GM23248 (cell line): Measurements from ENCODE around the gene IL24. TPM values are rescaled to one million over a fixed set of nuclear protein-coding genes. Genes with fewer than 3 reads are reported as not detected.

Experiments
- DNase-seq: peaks from one replicate; pipeline ENCODE4 v3.0.0-alpha.2; 2015
- H2AFZ ChIP-seq: fragments of 200-600 bp; sonication (generic); 2 replicates; pipeline ENCODE4 v1.6.1; 2016; ENCODE audit warnings: antibody characterized with exemption
- H3F3A ChIP-seq: fragments of 200-600 bp; sonication (generic); 2 replicates; pipeline ENCODE4 v1.6.1; 2016; ENCODE audit warnings: mild to moderate bottlenecking, antibody characterized with exemption, mixed run types; ENCODE audit not compliant: insufficient read depth
- H3K27ac ChIP-seq: fragments of 200-600 bp; sonication (generic); 2 replicates; pipeline ENCODE4 v1.5.1; 2016; ENCODE audit warnings: mild to moderate bottlenecking
- H3K27me3 ChIP-seq: fragments of 200-600 bp; sonication (generic); replicated peaks from 2 replicates; pipeline ENCODE4 v1.6.1; 2016; ENCODE audit warnings: mild to moderate bottlenecking; ENCODE audit not compliant: insufficient read depth
- H3K36me3 ChIP-seq: fragments of 200-600 bp; sonication (generic); 2 replicates; pipeline ENCODE4 v1.6.1; 2016; ENCODE audit warnings: low read depth, mild to moderate bottlenecking
- H3K4me1 ChIP-seq: fragments of 200-600 bp; sonication (generic); 2 replicates; pipeline ENCODE4 v1.6.1; 2016; ENCODE audit warnings: mild to moderate bottlenecking; ENCODE audit not compliant: insufficient read depth
- H3K4me2 ChIP-seq: fragments of 200-600 bp; sonication (generic); one replicate; pipeline ENCODE4 v1.6.1; 2016; ENCODE audit warnings: mild to moderate bottlenecking; ENCODE audit not compliant: unreplicated experiment
- H3K4me3 ChIP-seq: fragments of 200-600 bp; sonication (generic); 2 replicates; pipeline ENCODE4 v1.5.1; 2016; ENCODE audit warnings: mild to moderate bottlenecking
- H3K79me2 ChIP-seq: fragments of 200-600 bp; sonication (generic); 2 replicates; pipeline ENCODE4 v1.6.1; 2016; ENCODE audit warnings: mild to moderate bottlenecking; ENCODE audit not compliant: insufficient read depth
- H3K9ac ChIP-seq: fragments of 200-600 bp; sonication (generic); 2 replicates; pipeline ENCODE4 v1.6.1; 2016; ENCODE audit warnings: mild to moderate bottlenecking
- H3K9me2 ChIP-seq: fragments of 200-600 bp; sonication (generic); 2 replicates; pipeline ENCODE4 v1.6.1; 2016; ENCODE audit warnings: mixed run types, mild to moderate bottlenecking, moderate library complexity; ENCODE audit not compliant: insufficient read depth
- H3K9me3 ChIP-seq: fragments of 200-600 bp; sonication (generic); one replicate; pipeline ENCODE4 v1.6.1; 2017; ENCODE audit warnings: low read depth
- H4K20me1 ChIP-seq: fragments of 200-600 bp; sonication (generic); 2 replicates; pipeline ENCODE4 v1.6.0; 2016; ENCODE audit not compliant: insufficient read depth
- EZH2 ChIP-seq: fragments of 200-600 bp; sonication (generic); IDR thresholded peaks from 2 replicates; pipeline ENCODE4 v1.6.1; 2018; ENCODE audit warnings: antibody characterized with exemption, mild to moderate bottlenecking; ENCODE audit not compliant: insufficient read depth, poor library complexity, severe bottlenecking
- EZH2phosphoT487 ChIP-seq: fragments of 200-600 bp; sonication (generic); IDR thresholded peaks from 2 replicates; pipeline ENCODE4 v1.6.1; 2018; ENCODE audit warnings: antibody characterized with exemption, moderate library complexity, mild to moderate bottlenecking, low read depth; ENCODE audit not compliant: insufficient read depth
- WGBS, 2 experiments: methylation state at CpG; one replicate each; pipeline ENCODE4 v1.1.6; 2015 to 2017; ENCODE audit warnings: low lambda C conversion rate in 2 of 2, low coverage in 1 of 2; ENCODE audit errors: missing lambda C conversion rate in 2 of 2; 5-methylcytosine and 5-hydroxymethylcytosine counted together
- in situ Hi-C: fragments of 300-500 bp; cut with MboI; formaldehyde crosslinking; loops from 2 replicates; pipeline ENCODE4 v1.15.0; 2020
- polyA plus RNA-seq: library from polyadenylated mRNA; unstranded; fragments of >200 nt; fragmentation: Nextera tagmentation; extraction: Ambion mirVana; gene quantifications from 2 replicates; pipeline ENCODE4 v1.2.1, GENCODE V29; 2016
- total RNA-seq: library from RNA; depleted of rRNA; stranded (reverse); fragments of >200 nt; shearing (Covaris generic); gene quantifications from 2 replicates; pipeline ENCODE4 v1.2.3, GENCODE V29; 2014

IL24 gene
- total and polyA plus RNA-seq, 2 experiments from 2014 or later: 0.49 to 2.4 TPM

- in situ Hi-C loops: no loop called here
Observed at GRCh38 chr1:206909161-206909882, 12.1 kb downstream of the IL24 start.

GRCh38 chr1:206909883-206910318, 12.7 kb downstream of the IL24 start:
- Histone ChIP-seq H3K79me2 (no peaks in the 10 kb centered on the region), H2AFZ (peak overlapping the region; percentile 76), H3F3A (peaks cover 22% of the 10 kb centered on the region), H3K4me1 (peaks cover 8% of the 10 kb centered on the region), H3K4me3 (peak overlapping the region; percentile 69), H3K36me3 (no peaks in the 10 kb centered on the region), H3K9ac (peak overlapping the region; percentile 55), H3K27ac (no peak overlapping the region), H3K27me3 (0 out of 2 replicates have a peak, but pooled peaks cover 7% of the 10 kb centered on the region), H3K9me2 (no peaks in the 10 kb centered on the region), H3K4me2 (peak overlapping the region; percentile 73), H4K20me1 (no peaks in the 10 kb centered on the region), H3K9me3 (no peaks in the 10 kb centered on the region)
- in situ Hi-C loops: loop anchor here (5.0 kb wide), 1 partner anchor 173 kb away; no protein-coding TSS in a partner anchor
- DNase-seq: no peak
- TF ChIP-seq EZH2phosphoT487: no peak
- TF ChIP-seq EZH2: no peak
- WGBS, 2 experiments: 23 to 30% methylated on average over 13 to 14 of the region's 14 CpGs

More at GRCh38 chr1:206909161-206909882, 12.1 kb downstream of the IL24 start:
- Histone ChIP-seq H3K4me2 (peak overlapping the region; percentile 73), H2AFZ (peak overlapping the region; percentile 76), H3K9me2 (no peaks in the 10 kb centered on the region), H3F3A (peaks cover 28% of the 10 kb centered on the region), H3K4me1 (peaks cover 12% of the 10 kb centered on the region), H3K4me3 (peak overlapping the region; percentile 69), H3K27me3 (0 out of 2 replicates have a peak, but pooled peaks cover 7% of the 10 kb centered on the region), H3K9me3 (no peaks in the 10 kb centered on the region), H4K20me1 (no peaks in the 10 kb centered on the region), H3K79me2 (no peaks in the 10 kb centered on the region), H3K36me3 (no peaks in the 10 kb centered on the region), H3K9ac (peak overlapping the region; percentile 55), H3K27ac (no peak overlapping the region)
- TF ChIP-seq EZH2 (no peak), EZH2phosphoT487 (no peak)
- DNase-seq: peak; percentile 53
- 4 to 5% methylated on average over 22 to 55 of the region's 69 CpGs for WGBS, 2 experiments

- no peak overlapping the region for H3K4me2 ChIP-seq
- WGBS, 2 experiments: 0 to 3% methylated on average over 1 of the region's 1 CpG
- no peak overlapping the region for H2AFZ ChIP-seq
- peak; percentile 81 for DNase-seq
- H3K4me3 ChIP-seq: no peak overlapping the region
- no peaks in the 10 kb centered on the region for H3K9me2 ChIP-seq
- H4K20me1 ChIP-seq: no peaks in the 10 kb centered on the region
- no peaks in the 10 kb centered on the region; the same call in 1 of the 2 replicates for H3K4me1 ChIP-seq
- no peak overlapping the region for H3K27ac ChIP-seq
- no peaks in the 10 kb centered on the region for H3K9me3 ChIP-seq
- H3F3A ChIP-seq: peaks cover 12% of the 10 kb centered on the region; the same call in 1 of the 2 replicates
- no peaks in the 10 kb centered on the region for H3K79me2 ChIP-seq
- peaks cover 7% of the 10 kb centered on the region; the same call in 1 of the 2 replicates for H3K27me3 ChIP-seq
- H3K36me3 ChIP-seq: no peaks in the 10 kb centered on the region
- in situ Hi-C loops: loop anchor here (5.0 kb wide), 1 partner anchor 174 kb away; no protein-coding TSS in a partner anchor
- TF ChIP-seq EZH2phosphoT487 (no peak), EZH2 (no peak)
- H3K9ac ChIP-seq: no peak overlapping the region
Observed at GRCh38 chr1:206911064-206911663, 13.9 kb downstream of the IL24 start.

- DNase-seq: peak; percentile 84
- Histone ChIP-seq H3K36me3 (no peaks in the 10 kb centered on the region), H3K27ac (no peak overlapping the region), H3K4me3 (no peak overlapping the region), H3K9me2 (no peaks in the 10 kb centered on the region), H3K27me3 (peaks cover 7% of the 10 kb centered on the region; the same call in 1 of the 2 replicates), H3K9ac (no peak overlapping the region), H4K20me1 (no peaks in the 10 kb centered on the region), H3K79me2 (no peaks in the 10 kb centered on the region), H3F3A (peaks cover 8% of the 10 kb centered on the region; the same call in 1 of the 2 replicates), H3K4me2 (no peak overlapping the region), H2AFZ (no peak overlapping the region), H3K9me3 (no peaks in the 10 kb centered on the region), H3K4me1 (no peaks in the 10 kb centered on the region; the same call in 1 of the 2 replicates)
- no peak for TF ChIP-seq EZH2phosphoT487
- no peak for TF ChIP-seq EZH2
- in situ Hi-C loops: loop anchor here (5.0 kb wide), 1 partner anchor 175 kb away; no protein-coding TSS in a partner anchor
- 18 to 21% methylated on average over 7 of the region's 7 CpGs for WGBS, 2 experiments
Observed at GRCh38 chr1:206912445-206913095, 15.3 kb downstream of the IL24 start.
